ENCODE data around the gene ISCA1.

The ISCA1 gene

GRCh38 chr9:86274821-86275643, 7.3 kb downstream of the ISCA1 start:
- H3K9ac ChIP-seq = no peak overlapping the region

GRCh38 chr9:86272221-86272620, 10.1 kb downstream of the ISCA1 start:
- Histone ChIP-seq H3K9me3 (ENCODE audit: control insufficient read depth, low read length) (no peaks in the 10 kb centered on the region), H3K27me3 (ENCODE audit: control insufficient read depth, insufficient read depth, low read length) (no peaks in the 10 kb centered on the region), H3K79me2 (peaks cover 5% of the 10 kb centered on the region), H3K4me3 (ENCODE audit: low read depth, low read length) (no peak overlapping the region), H3K4me1 (no peaks in the 10 kb centered on the region), H3K4me2 (ENCODE audit: low read length) (no peak overlapping the region), H3K27ac (no peak overlapping the region), H2AFZ (no peak overlapping the region), H3K36me3 (ENCODE audit: control insufficient read depth, insufficient read depth, low read length) (no peaks in the 10 kb centered on the region), H3K9ac (no peak overlapping the region)
- no peak for TF ChIP-seq CTCF (IDR thresholded peaks at IDR 0.05)

More at GRCh38 chr9:86274821-86275643, 7.3 kb downstream of the ISCA1 start:
- H3K79me2 ChIP-seq = peaks cover 10% of the 10 kb centered on the region
- no peaks in the 10 kb centered on the region for H3K9me3 ChIP-seq (ENCODE audit: control insufficient read depth, low read length)
- no peak overlapping the region for H3K4me3 ChIP-seq (ENCODE audit: low read depth, low read length)
- no peaks in the 10 kb centered on the region for H3K27me3 ChIP-seq (ENCODE audit: control insufficient read depth, insufficient read depth, low read length)
- no peaks in the 10 kb centered on the region for H3K36me3 ChIP-seq (ENCODE audit: control insufficient read depth, insufficient read depth, low read length)
- H3K4me1 ChIP-seq = no peaks in the 10 kb centered on the region
- H3K4me2 ChIP-seq (ENCODE audit: low read length) = no peak overlapping the region
- H2AFZ ChIP-seq = no peak overlapping the region
- H3K27ac ChIP-seq = no peak overlapping the region
- no peak for TF ChIP-seq CTCF (IDR thresholded peaks at IDR 0.05)

GRCh38 chr9:86263876-86264275, 18.5 kb downstream of the ISCA1 start:
- Histone ChIP-seq H3K27ac (no peak overlapping the region), H3K9ac (no peak overlapping the region), H3K36me3 (ENCODE audit: control insufficient read depth, insufficient read depth, low read length) (no peaks in the 10 kb centered on the region), H3K4me2 (ENCODE audit: low read length) (no peak overlapping the region), H3K4me1 (no peaks in the 10 kb centered on the region), H3K4me3 (ENCODE audit: low read depth, low read length) (no peak overlapping the region), H3K9me3 (ENCODE audit: control insufficient read depth, low read length) (no peaks in the 10 kb centered on the region), H3K27me3 (ENCODE audit: control insufficient read depth, insufficient read depth, low read length) (no peaks in the 10 kb centered on the region), H3K79me2 (no peaks in the 10 kb centered on the region), H2AFZ (no peak overlapping the region)
- TF ChIP-seq CTCF (IDR thresholded peaks at IDR 0.05) = no peak

- H3K4me3 ChIP-seq (ENCODE audit: low read depth, low read length) = no peak overlapping the region
- H2AFZ ChIP-seq = no peak overlapping the region
- no peaks in the 10 kb centered on the region for H3K27me3 ChIP-seq (ENCODE audit: control insufficient read depth, insufficient read depth, low read length)
- H3K27ac ChIP-seq = no peak overlapping the region
- H3K4me1 ChIP-seq = no peaks in the 10 kb centered on the region
- TF ChIP-seq CTCF (IDR thresholded peaks at IDR 0.05) = no peak
- H3K79me2 ChIP-seq = no peaks in the 10 kb centered on the region
- H3K9ac ChIP-seq = no peak overlapping the region
- H3K36me3 ChIP-seq (ENCODE audit: control insufficient read depth, insufficient read depth, low read length) = no peaks in the 10 kb centered on the region
- H3K9me3 ChIP-seq (ENCODE audit: control insufficient read depth, low read length) = no peaks in the 10 kb centered on the region
- H3K4me2 ChIP-seq (ENCODE audit: low read length) = no peak overlapping the region
Observed at GRCh38 chr9:86262492-86262891, 19.8 kb downstream of the ISCA1 start.

GRCh38 chr9:86259557-86259956, 22.8 kb downstream of the ISCA1 start, which contains the start of gene C9orf153:
C9orf153 (minus strand) TSS chr9:86259657; CDS start chr9:86229603, 30,054 bp downstream.
- H3K9ac ChIP-seq = no peak within 1 kb of the TSS

More at GRCh38 chr9:86259557-86259956, 22.8 kb downstream of the ISCA1 start, which contains the start of gene C9orf153:
- Histone ChIP-seq H2AFZ (no peak within 1 kb of the TSS), H3K27ac (no peak within 1 kb of the TSS), H3K36me3 (ENCODE audit: control insufficient read depth, insufficient read depth, low read length) (no peaks in the 10 kb centered on the region), H3K4me1 (no peaks in the 10 kb centered on the region), H3K9me3 (ENCODE audit: control insufficient read depth, low read length) (no peaks in the 10 kb centered on the region), H3K4me3 (ENCODE audit: low read depth, low read length) (no peak within 1 kb of the TSS), H3K79me2 (no peaks in the 10 kb centered on the region), H3K27me3 (ENCODE audit: control insufficient read depth, insufficient read depth, low read length) (no peaks in the 10 kb centered on the region), H3K4me2 (ENCODE audit: low read length) (no peak within 1 kb of the TSS)
- TF ChIP-seq CTCF (IDR thresholded peaks at IDR 0.05) = no peak

All from parathyroid adenoma (tissue), 2 donors.